ENCODE results near the gene PABPN1.

DNA sequence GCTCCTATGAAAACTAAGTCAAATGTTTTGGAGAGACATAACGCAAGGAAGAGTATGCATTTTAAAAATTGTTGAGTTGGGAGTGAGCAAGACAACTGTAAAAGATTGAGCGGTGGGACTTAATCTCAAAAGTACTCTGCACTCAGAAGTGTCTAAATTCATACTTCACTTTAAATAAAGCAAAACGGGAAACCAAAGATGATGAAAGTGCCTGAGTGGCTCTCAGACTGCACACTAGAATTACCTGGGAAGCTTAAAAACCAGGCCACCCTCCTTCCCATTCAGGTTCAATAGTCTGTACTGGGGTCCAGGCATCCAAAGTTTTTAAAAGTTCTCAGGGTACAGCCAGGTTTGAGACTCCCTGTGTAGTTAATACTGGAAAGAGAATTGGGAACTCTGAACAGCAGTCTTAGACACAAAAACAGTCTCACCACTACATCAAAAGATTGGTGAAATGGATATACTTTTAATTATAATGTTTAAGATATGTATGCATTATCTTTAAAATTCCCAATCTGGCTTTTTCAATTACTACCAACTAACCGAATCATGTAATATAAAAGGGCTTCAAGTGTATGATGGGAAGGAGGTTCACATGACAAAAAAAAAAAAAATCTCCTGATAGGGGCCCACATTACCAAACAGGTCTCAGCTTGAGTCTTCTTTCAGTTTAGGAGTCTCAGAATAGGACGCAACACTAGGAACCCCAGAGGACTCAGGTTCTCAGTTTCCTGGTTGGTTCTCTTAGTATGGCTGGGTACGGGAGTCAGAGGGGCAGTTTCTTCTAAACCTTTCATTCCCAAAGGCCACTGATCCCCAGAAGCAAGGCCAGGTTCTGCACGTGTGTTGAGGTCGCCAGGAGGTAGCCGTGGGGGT is 36.4 kb upstream of the PABPN1 start:
- TF ChIP-seq, protein P1, sequence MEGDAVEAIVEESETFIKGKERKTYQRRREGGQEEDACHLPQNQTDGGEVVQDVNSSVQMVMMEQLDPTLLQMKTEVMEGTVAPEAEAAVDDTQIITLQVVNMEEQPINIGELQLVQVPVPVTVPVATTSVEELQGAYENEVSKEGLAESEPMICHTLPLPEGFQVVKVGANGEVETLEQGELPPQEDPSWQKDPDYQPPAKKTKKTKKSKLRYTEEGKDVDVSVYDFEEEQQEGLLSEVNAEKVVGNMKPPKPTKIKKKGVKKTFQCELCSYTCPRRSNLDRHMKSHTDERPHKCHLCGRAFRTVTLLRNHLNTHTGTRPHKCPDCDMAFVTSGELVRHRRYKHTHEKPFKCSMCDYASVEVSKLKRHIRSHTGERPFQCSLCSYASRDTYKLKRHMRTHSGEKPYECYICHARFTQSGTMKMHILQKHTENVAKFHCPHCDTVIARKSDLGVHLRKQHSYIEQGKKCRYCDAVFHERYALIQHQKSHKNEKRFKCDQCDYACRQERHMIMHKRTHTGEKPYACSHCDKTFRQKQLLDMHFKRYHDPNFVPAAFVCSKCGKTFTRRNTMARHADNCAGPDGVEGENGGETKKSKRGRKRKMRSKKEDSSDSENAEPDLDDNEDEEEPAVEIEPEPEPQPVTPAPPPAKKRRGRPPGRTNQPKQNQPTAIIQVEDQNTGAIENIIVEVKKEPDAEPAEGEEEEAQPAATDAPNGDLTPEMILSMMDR (conservative IDR thresholded peaks at IDR 0.05) = no peak
- no peak for TF ChIP-seq ZFX (IDR thresholded peaks at IDR 0.05)
